ENCODE data around the gene SLC7A9.
"Not testable (repeated sequence)": the region's sequence is repeated elsewhere in the genome, so short reads cannot be mapped to it uniquely, and the experiment has no call there.

The SLC7A9 gene

GRCh38 chr19:32802840-32803239 is 66.7 kb downstream of the SLC7A9 start:
- no peak for TF ChIP-seq CTCF (IDR thresholded peaks at IDR 0.05; ENCODE audit: unreplicated experiment in 3 of 3)
- Mint-ChIP-seq H3K36me3 (ENCODE audit: low read depth) (no peaks in the 10 kb centered on the region), H3K4me3 (no peak overlapping the region), H3K4me1 (no peaks in the 10 kb centered on the region), H3K9me3 (no peaks in the 10 kb centered on the region), H3K27ac (no peak overlapping the region), H3K27me3 (ENCODE audit: low read depth) (no peaks in the 10 kb centered on the region)

GRCh38 chr19:32800754-32801153 is 68.8 kb downstream of the SLC7A9 start:
- H3K27ac Mint-ChIP-seq: no peak overlapping the region
- no peaks in the 10 kb centered on the region for H3K9me3 Mint-ChIP-seq
- no peaks in the 10 kb centered on the region for H3K36me3 Mint-ChIP-seq (ENCODE audit: low read depth)
- H3K4me1 Mint-ChIP-seq: no peaks in the 10 kb centered on the region
- H3K27me3 Mint-ChIP-seq (ENCODE audit: low read depth): no peaks in the 10 kb centered on the region
- no peak overlapping the region for H3K4me3 Mint-ChIP-seq
- no peak for TF ChIP-seq CTCF (IDR thresholded peaks at IDR 0.05; ENCODE audit: unreplicated experiment in 3 of 3)

- Mint-ChIP-seq H3K4me3 (no peak overlapping the region), H3K4me1 (no peaks in the 10 kb centered on the region), H3K36me3 (ENCODE audit: low read depth) (no peaks in the 10 kb centered on the region), H3K27me3 (ENCODE audit: low read depth) (no peaks in the 10 kb centered on the region), H3K9me3 (no peaks in the 10 kb centered on the region), H3K27ac (no peak overlapping the region)
- TF ChIP-seq CTCF (IDR thresholded peaks at IDR 0.05; ENCODE audit: unreplicated experiment in 3 of 3): no peak
These were observed 69.4 kb downstream of the SLC7A9 start for GRCh38 chr19:32800191-32800590.

GRCh38 chr19:32798201-32798600 is 71.4 kb downstream of the SLC7A9 start:
- Mint-ChIP-seq H3K36me3 (ENCODE audit: low read depth) (no peaks in the 10 kb centered on the region), H3K27ac (no peak overlapping the region), H3K27me3 (ENCODE audit: low read depth) (no peaks in the 10 kb centered on the region), H3K9me3 (no peaks in the 10 kb centered on the region), H3K4me3 (no peak overlapping the region), H3K4me1 (no peaks in the 10 kb centered on the region)
- TF ChIP-seq CTCF (IDR thresholded peaks at IDR 0.05; ENCODE audit: unreplicated experiment in 3 of 3): no peak

GRCh38 chr19:32789429-32789828 is 80.1 kb downstream of the SLC7A9 start:
- H3K4me3 Mint-ChIP-seq: no peak overlapping the region
- H3K36me3 Mint-ChIP-seq (ENCODE audit: low read depth): peaks cover 4% of the 10 kb centered on the region
- H3K4me1 Mint-ChIP-seq: peaks cover 5% of the 10 kb centered on the region
- H3K27ac Mint-ChIP-seq: no peak overlapping the region
- no peak for TF ChIP-seq CTCF (IDR thresholded peaks at IDR 0.05; ENCODE audit: unreplicated experiment in 3 of 3)
- peaks cover 5% of the 10 kb centered on the region for H3K9me3 Mint-ChIP-seq
- H3K27me3 Mint-ChIP-seq (ENCODE audit: low read depth): no peaks in the 10 kb centered on the region

GRCh38 chr19:32787895-32788294 is 81.7 kb downstream of the SLC7A9 start:
- not testable (repeated sequence) for H3K4me3 Mint-ChIP-seq; H3K27me3 Mint-ChIP-seq (ENCODE audit: low read depth); H3K36me3 Mint-ChIP-seq (ENCODE audit: low read depth); H3K9me3 Mint-ChIP-seq; H3K27ac Mint-ChIP-seq; H3K4me1 Mint-ChIP-seq

- H3K27me3 Mint-ChIP-seq (ENCODE audit: low read depth); H3K36me3 Mint-ChIP-seq (ENCODE audit: low read depth); H3K27ac Mint-ChIP-seq; H3K4me1 Mint-ChIP-seq; H3K4me3 Mint-ChIP-seq: not testable (repeated sequence)
- H3K9me3 Mint-ChIP-seq: peaks cover 14% of the 10 kb centered on the region
These were observed 82.3 kb downstream of the SLC7A9 start for GRCh38 chr19:32787161-32787813.

GRCh38 chr19:32782089-32782488 is 87.5 kb downstream of the SLC7A9 start:
- peaks cover 26% of the 10 kb centered on the region for H3K9me3 Mint-ChIP-seq
- H3K4me1 Mint-ChIP-seq; H3K4me3 Mint-ChIP-seq; H3K27ac Mint-ChIP-seq; H3K27me3 Mint-ChIP-seq (ENCODE audit: low read depth); H3K36me3 Mint-ChIP-seq (ENCODE audit: low read depth): not testable (repeated sequence)

Measured in nephron (organoid).